Measurements from ENCODE around the gene NLGN1. TPM values are rescaled to one million over a fixed set of nuclear protein-coding genes. Genes with fewer than 3 reads are reported as not detected.

Gene NLGN1
- total and polyA plus RNA-seq, 2 of the 13 experiments (the other 11 are each of a cell fraction or from before 2014, with no cell fraction given), result not detected

DNA sequence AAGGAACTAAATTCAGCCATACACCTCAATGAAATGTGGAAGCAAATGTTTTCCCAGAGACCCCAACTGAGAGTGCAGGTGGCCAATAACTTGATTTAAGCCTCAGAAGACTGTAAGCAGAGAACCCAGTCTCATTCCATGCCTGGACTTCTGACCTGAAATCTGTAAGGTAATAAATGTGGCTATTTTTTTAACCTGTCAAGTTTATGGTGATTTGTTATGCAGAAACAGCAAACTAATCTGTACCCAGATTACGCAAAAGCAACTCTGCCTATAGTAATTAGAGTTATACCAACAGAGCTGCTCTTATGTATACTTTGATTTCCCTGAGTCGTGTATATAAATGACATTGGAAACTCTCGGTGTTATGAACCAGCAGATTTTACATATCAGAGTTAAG, 927.6 kb downstream of the NLGN1 start (continued):
- TF ChIP-seq SOX6 (IDR thresholded peaks at IDR 0.05), result no peak
- no peak for TF ChIP-seq SOX6 (CRISPR knock-in tag; IDR thresholded peaks at IDR 0.05)
- TF ChIP-seq ZNF775 (CRISPR knock-in tag; IDR thresholded peaks at IDR 0.05; ENCODE audit: borderline replicate concordance), result no peak
- TF ChIP-seq SRSF1 (optimal IDR thresholded peaks at IDR 0.05; ENCODE audit: low read depth, low read length), result no peak
- TF ChIP-seq, protein P1, sequence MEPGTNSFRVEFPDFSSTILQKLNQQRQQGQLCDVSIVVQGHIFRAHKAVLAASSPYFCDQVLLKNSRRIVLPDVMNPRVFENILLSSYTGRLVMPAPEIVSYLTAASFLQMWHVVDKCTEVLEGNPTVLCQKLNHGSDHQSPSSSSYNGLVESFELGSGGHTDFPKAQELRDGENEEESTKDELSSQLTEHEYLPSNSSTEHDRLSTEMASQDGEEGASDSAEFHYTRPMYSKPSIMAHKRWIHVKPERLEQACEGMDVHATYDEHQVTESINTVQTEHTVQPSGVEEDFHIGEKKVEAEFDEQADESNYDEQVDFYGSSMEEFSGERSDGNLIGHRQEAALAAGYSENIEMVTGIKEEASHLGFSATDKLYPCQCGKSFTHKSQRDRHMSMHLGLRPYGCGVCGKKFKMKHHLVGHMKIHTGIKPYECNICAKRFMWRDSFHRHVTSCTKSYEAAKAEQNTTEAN (CRISPR knock-in tag; conservative IDR thresholded peaks at IDR 0.05), result no peak

DNA sequence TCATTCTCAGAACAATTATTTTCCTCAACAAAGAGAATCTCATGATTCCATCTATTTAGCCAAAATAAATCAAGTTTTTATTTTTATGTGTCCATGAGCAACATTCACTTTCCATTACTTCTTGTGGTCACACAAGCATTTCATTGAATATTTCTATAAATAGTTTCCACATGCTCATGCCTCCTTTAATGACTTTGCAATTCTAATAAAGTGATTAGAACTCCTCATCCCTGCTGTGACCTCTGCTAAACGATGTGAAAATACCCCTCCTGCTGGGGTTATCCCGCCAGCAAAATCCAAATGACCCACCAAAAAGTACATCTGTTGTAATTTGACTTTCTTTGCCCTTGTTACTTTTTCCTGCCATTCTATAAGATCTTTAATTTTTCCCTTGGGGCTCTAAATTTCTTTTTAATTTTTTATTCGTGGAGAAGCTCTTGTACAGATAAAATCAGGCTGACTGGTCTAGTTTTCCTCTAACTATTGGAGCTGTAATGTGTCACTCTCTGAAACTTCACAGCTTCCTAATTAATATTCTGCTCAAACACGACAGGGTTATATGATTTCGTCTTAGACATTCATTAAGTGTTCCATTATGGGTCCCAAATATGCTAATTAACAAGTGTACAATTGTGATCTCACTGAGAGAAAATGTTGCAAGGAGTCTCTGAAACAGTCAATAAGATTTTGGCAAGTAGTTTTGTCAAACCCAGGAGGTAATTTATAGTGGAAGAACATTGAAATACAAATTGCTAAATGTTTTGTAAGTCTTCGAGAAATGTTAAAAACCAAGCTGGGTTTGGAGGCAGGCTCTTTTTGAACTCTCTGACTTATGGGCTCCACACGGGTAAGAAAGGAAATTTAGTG, 928.5 kb downstream of the NLGN1 start:
- in situ Hi-C loops (cut with HindIII; ENCODE audit: extremely low pct_ligation_motif_present, low pct_unique_long_range_greater_than_20kb) (no loop called here), intact Hi-C loops (cut with micrococcal nuclease; ENCODE audit: unreplicated experiment) (no loop called here)
- H3K4me1 ChIP-seq (ENCODE audit: insufficient read depth, low read length), result no peaks in the 10 kb centered on the region
- H3K27me3 ChIP-seq (ENCODE audit: control insufficient read depth in 1 of 2, insufficient read depth in 2 of 2, low read length in 2 of 2), result no peaks in the 10 kb centered on the region
- POLR2A ChIA-PET, result no interaction called here
- BruUV-seq (replicated peaks), result no TSS peak
- FAIRE-seq (no peak), ATAC-seq (no peak), DNase-seq (ENCODE audit: low spot score) (no peak)
- CTCF ChIA-PET (ENCODE audit: low intra/inter-chr PET ratio, low total read pairs), result no interaction called here
- TF ChIP-seq NKX3-1 (CRISPR knock-in tag; IDR thresholded peaks at IDR 0.05) (no peak), TCF7L2 (IDR thresholded peaks at IDR 0.05; ENCODE audit: low read depth, low read length) (no peak), SMAD9 (CRISPR knock-in tag; IDR thresholded peaks at IDR 0.05) (no peak), ZNF496 (CRISPR knock-in tag; IDR thresholded peaks at IDR 0.05; ENCODE audit: insufficient replicate concordance) (no peak), DNMT1 (CRISPR knock-in tag; IDR thresholded peaks at IDR 0.05) (no peak)
- TF ChIP-seq, protein P2, sequence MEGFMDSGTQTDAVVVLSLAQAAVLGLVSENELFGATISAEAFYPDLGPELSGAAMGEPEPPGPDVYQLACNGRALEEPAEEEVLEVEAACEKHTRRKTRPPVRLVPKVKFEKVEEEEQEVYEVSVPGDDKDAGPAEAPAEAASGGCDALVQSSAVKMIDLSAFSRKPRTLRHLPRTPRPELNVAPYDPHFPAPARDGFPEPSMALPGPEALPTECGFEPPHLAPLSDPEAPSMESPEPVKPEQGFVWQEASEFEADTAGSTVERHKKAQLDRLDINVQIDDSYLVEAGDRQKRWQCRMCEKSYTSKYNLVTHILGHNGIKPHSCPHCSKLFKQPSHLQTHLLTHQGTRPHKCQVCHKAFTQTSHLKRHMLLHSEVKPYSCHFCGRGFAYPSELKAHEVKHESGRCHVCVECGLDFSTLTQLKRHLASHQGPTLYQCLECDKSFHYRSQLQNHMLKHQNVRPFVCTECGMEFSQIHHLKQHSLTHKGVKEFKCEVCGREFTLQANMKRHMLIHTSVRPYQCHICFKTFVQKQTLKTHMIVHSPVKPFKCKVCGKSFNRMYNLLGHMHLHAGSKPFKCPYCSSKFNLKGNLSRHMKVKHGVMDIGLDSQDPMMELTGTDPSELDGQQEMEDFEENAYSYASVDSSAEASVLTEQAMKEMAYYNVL (CRISPR knock-in tag; IDR thresholded peaks at IDR 0.05; ENCODE audit: borderline replicate concordance), result no peak
- TF ChIP-seq, protein P3, sequence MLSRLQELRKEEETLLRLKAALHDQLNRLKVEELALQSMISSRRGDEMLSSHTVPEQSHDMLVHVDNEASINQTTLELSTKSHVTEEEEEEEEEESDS (CRISPR knock-in tag; IDR thresholded peaks at IDR 0.05; ENCODE audit: borderline replicate concordance), result no peak
- no peak overlapping the region for H3K9ac ChIP-seq (ENCODE audit: insufficient read depth, low read depth, low read length)
- no peak overlapping the region for H3K4me2 ChIP-seq (ENCODE audit: low read depth, low read length)
- H3K79me2 ChIP-seq (ENCODE audit: insufficient read depth, low read length), result no peaks in the 10 kb centered on the region
- no peaks in the 10 kb centered on the region for H3K36me3 ChIP-seq (replicated peaks in 1 of 2; ENCODE audit: control insufficient read depth in 1 of 2, insufficient read depth in 2 of 2, low read length in 2 of 2)
- H3K9me3 ChIP-seq (ENCODE audit: low read length), result no peaks in the 10 kb centered on the region; the same call in none of the 2 replicates
- H3K4me3 ChIP-seq (replicated peaks in 1 of 3; ENCODE audit: insufficient read depth in 1 of 3, low read depth in 2 of 3, low read length in 3 of 3), result no peak overlapping the region
- H2AFZ ChIP-seq (ENCODE audit: low read length), result no peak overlapping the region
- under 1% methylated on average over 7 of the region's 7 CpGs for WGBS (ENCODE audit: low lambda C conversion rate)
- no peak overlapping the region for H3K27ac ChIP-seq (ENCODE audit: extremely low read length, insufficient read depth, low read length)
- no peaks in the 10 kb centered on the region for H4K20me1 ChIP-seq (ENCODE audit: insufficient read depth, low read length)
